ENCODE results near the gene SMARCE1. TPM values are rescaled to one million over a fixed set of nuclear protein-coding genes. Genes with fewer than 3 reads are reported as not detected.

The SMARCE1 gene
- polyA plus RNA-seq, 2 of the 4 experiments (the other 2 are of a cell fraction) = 109 to 111 TPM

DNA sequence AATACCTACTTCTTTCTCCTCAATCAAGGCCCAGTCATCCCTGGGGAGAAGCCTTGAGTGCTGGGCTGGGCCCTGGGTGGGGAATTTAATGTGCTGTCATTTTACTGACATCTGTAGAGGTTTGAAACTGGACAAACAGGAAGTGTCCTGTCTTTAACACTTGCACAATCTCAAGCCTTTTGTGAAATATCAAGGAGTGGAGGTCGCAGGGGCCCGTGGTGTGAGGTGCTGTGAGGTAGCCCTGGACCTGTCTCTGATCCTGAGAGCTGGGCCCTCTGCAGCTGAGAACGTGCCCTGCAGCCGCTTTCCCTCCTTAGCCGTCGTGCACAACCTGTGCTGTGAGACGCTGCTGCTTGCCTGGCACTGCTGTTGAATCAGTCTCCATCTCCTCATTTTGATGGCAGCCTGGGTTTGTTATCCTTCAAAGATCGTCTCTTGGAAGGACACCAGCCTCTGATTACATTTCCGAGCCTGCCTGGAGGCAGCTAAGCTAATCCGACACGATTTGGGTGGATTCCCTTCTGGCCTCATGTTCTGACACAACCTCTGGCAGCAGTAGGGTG, 29.9 kb downstream of the SMARCE1 start:
- no peak overlapping the region for H3K27ac ChIP-seq
- CTCF ChIA-PET = interaction anchor here (0.7 to 20.0 kb wide), 9 partner anchors 12 to 1050 kb away, joined by 3 to 304 read pairs (median 5); no protein-coding TSS in a partner anchor

GRCh38 chr17:40616592-40616991, 31.0 kb downstream of the SMARCE1 start:
- no peak overlapping the region for H3K4me2 ChIP-seq
- H3K4me3 ChIP-seq = no peak overlapping the region
- ChIA-PET CTCF (interaction anchor here (0.6 to 20.0 kb wide), 18 partner anchors 13 to 1077 kb away, joined by 3 to 304 read pairs (median 5); partner anchors contain the start of gene SMARCE1), POLR2A (no interaction called here)
- 71% methylated on average over 3 of the region's 3 CpGs for WGBS (ENCODE audit: missing lambda C conversion rate)
- ATAC-seq (no peak), FAIRE-seq (no peak), DNase-seq (ENCODE audit: low read depth in 1 of 2, low spot score in 1 of 2) (no peak)
- peaks cover 12% of the 10 kb centered on the region for H3K4me1 ChIP-seq
- H3K27ac ChIP-seq = no peak overlapping the region
- TF ChIP-seq HOXA7 (CRISPR knock-in tag; IDR thresholded peaks at IDR 0.05) (no peak), ZNF302 (CRISPR knock-in tag; IDR thresholded peaks at IDR 0.05) (no peak), HDAC2 (IDR thresholded peaks at IDR 0.05) (no peak), FOSB (CRISPR knock-in tag; IDR thresholded peaks at IDR 0.05) (no peak), CHD2 (IDR thresholded peaks at IDR 0.05; ENCODE audit: low read length, partially characterized antibody) (no peak), MAX (IDR thresholded peaks at IDR 0.05) (no peak), EHF (CRISPR knock-in tag; IDR thresholded peaks at IDR 0.05) (no peak), ZC3H11A (IDR thresholded peaks at IDR 0.05) (no peak), RFX5 (IDR thresholded peaks at IDR 0.05) (no peak), ATOH8 (CRISPR knock-in tag; IDR thresholded peaks at IDR 0.05; ENCODE audit: low read depth) (no peak), SMC3 (IDR thresholded peaks at IDR 0.05) (no peak), CBX8 (IDR thresholded peaks at IDR 0.05) (no peak)
- H3K9me3 ChIP-seq = no peaks in the 10 kb centered on the region

More for the DNA sequence above, 29.9 kb downstream of the SMARCE1 start:
- Histone ChIP-seq H3K4me3 (no peak overlapping the region), H3K4me1 (peaks cover 12% of the 10 kb centered on the region), H3K9me3 (no peaks in the 10 kb centered on the region), H3K4me2 (no peak overlapping the region)
- 72% methylated on average over 11 of the region's 11 CpGs for WGBS (ENCODE audit: missing lambda C conversion rate)
- no peak for ATAC-seq
- no peak for TF ChIP-seq CTCF (IDR thresholded peaks at IDR 0.05)
- TF ChIP-seq ELK1 (IDR thresholded peaks at IDR 0.05; ENCODE audit: low read depth, low read length) = no peak
- TF ChIP-seq HOXB5 (CRISPR knock-in tag; IDR thresholded peaks at IDR 0.05) = no peak
- TF ChIP-seq MAX (IDR thresholded peaks at IDR 0.05) = no peak
- no peak for TF ChIP-seq BHLHE40 (IDR thresholded peaks at IDR 0.05; ENCODE audit: low read depth, low read length)
- no peak for TF ChIP-seq TP53 (CRISPR knock-in tag; IDR thresholded peaks at IDR 0.05)
- no peak for TF ChIP-seq NR3C1 (IDR thresholded peaks at IDR 0.05)
- TF ChIP-seq HES2 (IDR thresholded peaks at IDR 0.05) = no peak
- no peak for TF ChIP-seq POLR2AphosphoS2 (conservative IDR thresholded peaks at IDR 0.05; ENCODE audit: low read length)
- no peak for TF ChIP-seq JUNB (IDR thresholded peaks at IDR 0.05)
- TF ChIP-seq RCOR1 (IDR thresholded peaks at IDR 0.05; ENCODE audit: low read depth, low read length) = no peak
- no peak for TF ChIP-seq PHF8 (IDR thresholded peaks at IDR 0.05; ENCODE audit: borderline replicate concordance, low read depth)
- no peak for TF ChIP-seq ZNF302 (CRISPR knock-in tag; IDR thresholded peaks at IDR 0.05)
- no peak for TF ChIP-seq CBX2 (IDR thresholded peaks at IDR 0.05; ENCODE audit: borderline replicate concordance, low read depth)
- TF ChIP-seq SREBF2 (IDR thresholded peaks at IDR 0.05) = no peak
- TF ChIP-seq RARB (CRISPR knock-in tag; IDR thresholded peaks at IDR 0.05) = no peak
- no peak for TF ChIP-seq BCL3 (IDR thresholded peaks at IDR 0.05)
- no peak for DNase-seq (ENCODE audit: low read depth in 1 of 2, low spot score in 1 of 2)
- POLR2A ChIA-PET = no interaction called here
- FAIRE-seq = no peak
